Central memory CD8-positive, alpha-beta T cell (primary cell): ENCODE data around the gene DCAKD.

Experiments used
- ATAC-seq: fragments of 150-1000 bp; cut with Tn5 transposase; replicated peaks from 2 replicates; pipeline ENCODE4 v1.10.0; 2022; ENCODE audit warnings: mild to moderate bottlenecking, moderate FRiP score, moderate number of reproducible peaks; ENCODE audit not compliant: poor library complexity, severe bottlenecking; ENCODE audit errors: extremely low read depth
- DNase-seq, 2 donors: peaks; one replicate each; pipeline ENCODE4 v3.0.0; 2021; ENCODE audit warnings: low spot score in 2 of 2
- H3K27ac Mint-ChIP-seq: one replicate; pipeline ENCODE4 v1.8.0; 2022; ENCODE audit warnings: low read depth, mild to moderate bottlenecking, moderate library complexity, mixed read lengths
- H3K27me3 Mint-ChIP-seq: one replicate; pipeline ENCODE4 v1.8.0; 2022; ENCODE audit warnings: mixed read lengths
- H3K36me3 Mint-ChIP-seq: one replicate; pipeline ENCODE4 v1.8.0; 2022; ENCODE audit warnings: mild to moderate bottlenecking, moderate library complexity, mixed read lengths; ENCODE audit not compliant: insufficient read depth
- H3K4me1 Mint-ChIP-seq: one replicate; pipeline ENCODE4 v1.8.0; 2022; ENCODE audit warnings: mixed read lengths
- H3K4me3 Mint-ChIP-seq: one replicate; pipeline ENCODE4 v1.8.0; 2022; ENCODE audit warnings: mild to moderate bottlenecking, moderate library complexity, mixed read lengths
- H3K9me3 Mint-ChIP-seq: one replicate; pipeline ENCODE4 v1.8.0; 2022; ENCODE audit warnings: mixed read lengths

The DCAKD gene

GRCh38 chr17:44981221-44981968 is 70.0 kb downstream of the DCAKD start:
- Mint-ChIP-seq H3K4me3 (no peak overlapping the region), H3K27ac (no peak overlapping the region), H3K4me1 (no peaks in the 10 kb centered on the region), H3K27me3 (peaks cover 51% of the 10 kb centered on the region), H3K9me3 (no peaks in the 10 kb centered on the region), H3K36me3 (peaks cover 2% of the 10 kb centered on the region)
- no peak for ATAC-seq
- DNase-seq, result no peak

- H3K9me3 Mint-ChIP-seq, result no peaks in the 10 kb centered on the region
- ATAC-seq, result no peak
- H3K4me3 Mint-ChIP-seq, result no peak overlapping the region
- no peaks in the 10 kb centered on the region for H3K36me3 Mint-ChIP-seq
- peaks cover 67% of the 10 kb centered on the region for H3K27me3 Mint-ChIP-seq
- no peak overlapping the region for H3K27ac Mint-ChIP-seq
- DNase-seq, result no peak
- no peaks in the 10 kb centered on the region for H3K4me1 Mint-ChIP-seq
These were observed 71.9 kb downstream of the DCAKD start for GRCh38 chr17:44979426-44979995.

- Mint-ChIP-seq H3K9me3 (no peaks in the 10 kb centered on the region), H3K4me3 (no peak overlapping the region), H3K4me1 (no peaks in the 10 kb centered on the region), H3K27me3 (peaks cover 67% of the 10 kb centered on the region), H3K36me3 (no peaks in the 10 kb centered on the region), H3K27ac (no peak overlapping the region)
- ATAC-seq (no peak), DNase-seq (no peak)
These were observed 72.6 kb downstream of the DCAKD start for GRCh38 chr17:44978807-44979206.

GRCh38 chr17:44977814-44978550 is 73.5 kb downstream of the DCAKD start:
- Mint-ChIP-seq H3K9me3 (no peaks in the 10 kb centered on the region), H3K27me3 (peaks cover 67% of the 10 kb centered on the region), H3K36me3 (no peaks in the 10 kb centered on the region), H3K27ac (no peak overlapping the region), H3K4me3 (no peak overlapping the region), H3K4me1 (no peaks in the 10 kb centered on the region)
- DNase-seq (no peak), ATAC-seq (no peak)

GRCh38 chr17:44977065-44977464 is 74.4 kb downstream of the DCAKD start:
- DNase-seq, result no peak
- ATAC-seq, result no peak

GRCh38 chr17:44976206-44976605 is 75.2 kb downstream of the DCAKD start:
- Mint-ChIP-seq H3K4me3 (no peak overlapping the region), H3K4me1 (no peaks in the 10 kb centered on the region), H3K9me3 (no peaks in the 10 kb centered on the region), H3K27ac (no peak overlapping the region), H3K36me3 (no peaks in the 10 kb centered on the region), H3K27me3 (peaks cover 63% of the 10 kb centered on the region)
- ATAC-seq, result no peak
- no peak for DNase-seq

More at GRCh38 chr17:44977065-44977464, 74.4 kb downstream of the DCAKD start:
- Mint-ChIP-seq H3K9me3 (no peaks in the 10 kb centered on the region), H3K4me3 (no peak overlapping the region), H3K4me1 (no peaks in the 10 kb centered on the region), H3K27ac (no peak overlapping the region), H3K36me3 (no peaks in the 10 kb centered on the region), H3K27me3 (peaks cover 67% of the 10 kb centered on the region)
